ENCODE results near the gene PUM1. TPM values are rescaled to one million over a fixed set of nuclear protein-coding genes. Genes with fewer than 3 reads are reported as not detected.
"Not testable (repeated sequence)": the region's sequence is repeated elsewhere in the genome, so short reads cannot be mapped to it uniquely, and the experiment has no call there.

PUM1 gene
- total RNA-seq, 1 experiment from 2014 or later, result 110 TPM

DNA sequence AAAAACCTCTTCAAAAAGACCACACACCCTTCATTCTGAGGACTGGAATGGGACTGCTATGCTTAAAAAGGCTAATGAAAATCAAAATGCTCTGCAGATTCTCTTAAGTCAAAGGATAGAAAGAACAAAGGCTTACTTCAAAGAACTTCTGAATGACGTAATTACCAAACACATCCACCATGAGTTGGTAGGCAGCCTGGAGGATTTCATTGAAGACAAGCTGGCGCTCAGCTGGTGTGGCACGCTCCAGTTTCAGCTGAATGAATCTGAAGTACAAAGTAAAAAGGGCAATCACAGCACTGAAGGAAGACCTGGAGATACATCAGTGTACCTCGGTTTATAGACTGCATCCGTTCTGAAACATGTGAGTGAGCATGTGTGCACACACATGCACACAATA, 113.4 kb downstream of the PUM1 start:
- H3K27ac Mint-ChIP-seq (ENCODE audit: low read depth, unreplicated experiment), result no peak overlapping the region
- CTCF ChIA-PET, result no interaction called here
- no peak for TF ChIP-seq CTCF (IDR thresholded peaks at IDR 0.05; ENCODE audit: unreplicated experiment)
- POLR2A ChIA-PET, result interaction anchor here (1.0 to 1.2 kb wide), 2 partner anchors 18 to 58 kb away, joined by 3 to 4 read pairs; no protein-coding TSS in a partner anchor
- intact Hi-C loops (cut with micrococcal nuclease), result no loop called here
- no TSS peak for BruUV-seq (replicated peaks)
- no peak for DNase-seq (ENCODE audit: unreplicated experiment)
- H3K36me3 Mint-ChIP-seq (ENCODE audit: insufficient read depth, unreplicated experiment), result peaks cover 100% of the 10 kb centered on the region
- no peaks in the 10 kb centered on the region for H3K9me3 Mint-ChIP-seq (ENCODE audit: unreplicated experiment)
- no peaks in the 10 kb centered on the region for H3K27me3 Mint-ChIP-seq (ENCODE audit: insufficient read depth, unreplicated experiment)
- H3K4me1 Mint-ChIP-seq (ENCODE audit: insufficient read depth, unreplicated experiment), result no peaks in the 10 kb centered on the region
- H3K4me3 Mint-ChIP-seq (ENCODE audit: unreplicated experiment), result no peak overlapping the region

DNA sequence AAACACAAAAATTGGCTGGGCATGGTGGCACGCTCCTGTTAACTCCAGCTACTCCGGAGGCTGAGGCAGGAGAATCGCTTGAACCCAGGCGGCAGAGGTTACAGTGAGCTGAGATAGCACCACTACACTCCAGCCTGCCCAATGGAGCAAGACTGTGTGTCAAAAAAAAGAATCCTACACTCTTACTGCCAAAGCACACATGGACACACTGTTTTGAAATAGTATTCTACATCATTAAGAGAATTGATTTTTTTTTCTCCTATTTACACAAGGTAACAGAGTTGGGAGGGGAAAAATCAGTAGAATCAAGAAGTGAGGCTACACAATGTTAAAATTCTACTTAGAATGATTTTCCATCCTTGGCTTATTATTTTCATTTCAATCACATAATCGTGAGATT, 114.8 kb downstream of the PUM1 start:
- no peak for TF ChIP-seq CTCF (IDR thresholded peaks at IDR 0.05; ENCODE audit: unreplicated experiment)
- H3K36me3 Mint-ChIP-seq (ENCODE audit: insufficient read depth, unreplicated experiment), result peaks cover 96% of the 10 kb centered on the region
- DNase-seq (ENCODE audit: unreplicated experiment), result no peak
- no TSS peak for BruUV-seq (replicated peaks)
- H3K4me3 Mint-ChIP-seq (ENCODE audit: unreplicated experiment), result no peak overlapping the region
- H3K27ac Mint-ChIP-seq (ENCODE audit: low read depth, unreplicated experiment), result no peak overlapping the region
- H3K27me3 Mint-ChIP-seq (ENCODE audit: insufficient read depth, unreplicated experiment), result no peaks in the 10 kb centered on the region
- intact Hi-C loops (cut with micrococcal nuclease), result no loop called here
- ChIA-PET CTCF (no interaction called here), POLR2A (no interaction called here)
- no peaks in the 10 kb centered on the region for H3K4me1 Mint-ChIP-seq (ENCODE audit: insufficient read depth, unreplicated experiment)
- H3K9me3 Mint-ChIP-seq (ENCODE audit: unreplicated experiment), result no peaks in the 10 kb centered on the region

- H3K9me3 Mint-ChIP-seq (ENCODE audit: unreplicated experiment), result no peaks in the 10 kb centered on the region
- H3K27ac Mint-ChIP-seq (ENCODE audit: low read depth, unreplicated experiment), result no peak overlapping the region
- no peak for DNase-seq (ENCODE audit: unreplicated experiment)
- no peak for TF ChIP-seq CTCF (IDR thresholded peaks at IDR 0.05; ENCODE audit: unreplicated experiment)
- intact Hi-C loops (cut with micrococcal nuclease), result no loop called here
- no peaks in the 10 kb centered on the region for H3K4me1 Mint-ChIP-seq (ENCODE audit: insufficient read depth, unreplicated experiment)
- ChIA-PET CTCF (no interaction called here), POLR2A (no interaction called here)
- peaks cover 96% of the 10 kb centered on the region for H3K36me3 Mint-ChIP-seq (ENCODE audit: insufficient read depth, unreplicated experiment)
- no peak overlapping the region for H3K4me3 Mint-ChIP-seq (ENCODE audit: unreplicated experiment)
- no TSS peak for BruUV-seq (replicated peaks)
- no peaks in the 10 kb centered on the region for H3K27me3 Mint-ChIP-seq (ENCODE audit: insufficient read depth, unreplicated experiment)
Observed at GRCh38 chr1:30950053-30950452, 115.5 kb downstream of the PUM1 start.

DNA sequence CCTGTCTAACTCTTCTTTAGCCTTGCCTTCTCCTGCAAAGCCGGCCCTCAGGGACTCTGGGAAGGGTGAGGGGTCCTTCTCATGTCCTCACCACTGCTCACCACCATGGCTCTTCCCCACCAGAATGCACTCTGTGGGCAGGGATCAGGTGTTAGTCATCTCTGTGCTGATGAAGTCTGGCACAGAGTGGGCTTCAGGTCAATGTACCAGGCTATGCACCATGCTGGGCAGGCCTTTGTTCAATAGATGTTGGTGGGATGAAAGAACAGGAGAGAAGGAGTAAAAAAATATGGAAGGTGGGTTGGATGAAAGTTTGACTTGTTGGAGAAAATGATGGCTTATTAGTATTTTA, 116.1 kb downstream of the PUM1 start:
- H3K36me3 Mint-ChIP-seq (ENCODE audit: insufficient read depth, unreplicated experiment), result peaks cover 96% of the 10 kb centered on the region
- intact Hi-C loops (cut with micrococcal nuclease); DNase-seq (ENCODE audit: unreplicated experiment); BruUV-seq (replicated peaks); H3K27me3 Mint-ChIP-seq (ENCODE audit: insufficient read depth, unreplicated experiment); H3K4me3 Mint-ChIP-seq (ENCODE audit: unreplicated experiment); H3K27ac Mint-ChIP-seq (ENCODE audit: low read depth, unreplicated experiment); CTCF ChIA-PET; H3K4me1 Mint-ChIP-seq (ENCODE audit: insufficient read depth, unreplicated experiment); H3K9me3 Mint-ChIP-seq (ENCODE audit: unreplicated experiment): not testable (repeated sequence)
- POLR2A ChIA-PET, result interaction anchor here (1.2 kb wide), 1 partner anchor 8 kb away, joined by 6 read pairs; no protein-coding TSS in a partner anchor

DNA sequence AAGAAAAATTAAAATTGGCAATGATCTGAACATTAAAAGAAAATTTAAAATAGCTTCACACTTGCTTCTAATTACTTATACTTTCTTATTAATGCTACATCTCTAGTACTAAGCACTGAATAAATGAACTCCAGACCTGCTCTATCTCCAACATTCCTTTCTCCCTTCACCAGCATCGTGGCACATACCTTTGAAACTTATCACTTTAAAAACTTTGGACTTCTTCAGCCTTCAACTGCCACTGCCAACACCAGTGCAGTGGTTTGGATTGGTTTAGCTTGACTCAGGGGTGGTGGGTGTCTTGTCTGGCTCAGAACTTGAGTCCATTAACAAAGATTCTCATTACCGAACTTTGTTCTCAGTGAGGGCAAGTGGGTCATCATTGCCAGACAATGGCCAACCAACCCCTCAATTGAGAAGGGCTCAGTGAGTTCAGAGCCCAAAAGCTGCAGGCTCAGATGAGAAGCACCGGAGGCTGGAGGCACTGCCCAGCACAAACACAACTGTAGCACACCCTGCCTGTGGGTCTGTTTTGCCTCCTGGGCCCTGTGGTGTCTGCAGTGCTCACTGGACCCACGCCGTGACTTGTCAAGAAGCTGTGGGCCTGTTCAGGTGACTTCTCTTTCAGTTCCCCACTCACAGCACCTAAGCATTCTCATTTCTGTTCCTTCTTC, 116.6 kb downstream of the PUM1 start:
- H3K27me3 Mint-ChIP-seq (ENCODE audit: insufficient read depth, unreplicated experiment); CTCF ChIA-PET; BruUV-seq (replicated peaks); DNase-seq (ENCODE audit: unreplicated experiment); H3K4me3 Mint-ChIP-seq (ENCODE audit: unreplicated experiment); H3K9me3 Mint-ChIP-seq (ENCODE audit: unreplicated experiment); intact Hi-C loops (cut with micrococcal nuclease); H3K4me1 Mint-ChIP-seq (ENCODE audit: insufficient read depth, unreplicated experiment); H3K27ac Mint-ChIP-seq (ENCODE audit: low read depth, unreplicated experiment): not testable (repeated sequence)
- POLR2A ChIA-PET, result interaction anchor here (1.2 kb wide), 1 partner anchor 8 kb away, joined by 6 read pairs; no protein-coding TSS in a partner anchor
- peaks cover 96% of the 10 kb centered on the region for H3K36me3 Mint-ChIP-seq (ENCODE audit: insufficient read depth, unreplicated experiment)

Measured in MCF 10A (cell line).